CMK (cell line): ENCODE results near the gene ABR.
"Not testable (repeated sequence)": the region's sequence is repeated elsewhere in the genome, so short reads cannot be mapped to it uniquely, and the experiment has no call there.

Experiments
- DNase-seq: peaks from one replicate; pipeline ENCODE4 v3.0.0-alpha.2; 2010; ENCODE audit warnings: low read depth

ABR gene

GRCh38 chr17:1047879-1048470 lies 131.8 kb downstream of the ABR start:
- no peak for DNase-seq

- no peak for DNase-seq
Observed at GRCh38 chr17:1047177-1047878, 132.5 kb downstream of the ABR start.

DNA sequence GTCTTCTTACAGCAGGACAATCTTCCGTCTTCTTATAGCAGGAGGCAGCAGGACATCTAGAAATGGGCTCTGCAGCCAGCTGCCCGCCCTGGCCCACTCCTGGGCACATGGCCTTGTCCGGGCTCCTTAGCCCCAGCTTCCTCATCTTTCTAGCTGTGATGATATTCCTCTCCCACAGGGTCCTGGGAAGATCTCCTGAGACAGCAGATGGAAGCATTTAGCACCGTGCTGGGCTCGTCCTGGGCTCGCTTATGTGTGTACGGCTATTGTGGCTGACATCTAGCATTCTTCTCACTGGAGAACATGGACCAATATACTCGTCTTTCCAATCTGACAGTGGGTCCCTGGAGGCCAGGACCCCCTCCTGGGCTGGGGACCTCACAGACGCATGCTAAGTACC lies 134.3 kb downstream of the ABR start:
- DNase-seq: no peak

DNA sequence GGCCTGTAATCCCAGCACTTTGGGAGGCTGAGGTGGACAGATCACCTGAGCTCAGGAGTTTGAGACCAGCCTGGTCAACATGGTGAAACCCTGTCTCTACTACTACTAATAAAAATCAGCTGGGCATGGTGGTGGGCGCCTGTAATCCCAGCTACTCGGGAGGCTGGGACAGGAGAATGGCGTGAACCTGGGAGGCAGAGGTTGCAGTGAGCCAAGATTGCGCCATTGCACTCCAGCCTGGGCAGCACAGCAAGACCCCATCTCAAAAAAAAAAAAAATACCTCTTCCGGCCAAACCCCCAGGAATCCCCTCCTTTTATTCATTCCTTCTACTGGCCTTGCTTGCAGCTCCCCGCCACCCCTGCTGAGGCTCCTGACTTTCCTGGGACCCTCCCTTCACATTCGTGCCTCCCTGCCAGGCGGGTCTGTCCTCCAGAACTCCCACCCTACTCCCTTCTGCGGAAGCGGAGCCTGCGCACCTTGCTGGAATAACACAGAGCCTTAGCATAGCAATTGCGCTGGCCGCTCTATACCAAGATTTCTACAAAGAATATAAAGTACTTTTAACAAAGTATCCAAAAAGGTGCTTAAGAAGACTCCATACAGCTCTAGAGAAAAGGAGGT lies 135.3 kb downstream of the ABR start:
- not testable (repeated sequence) for DNase-seq

DNA sequence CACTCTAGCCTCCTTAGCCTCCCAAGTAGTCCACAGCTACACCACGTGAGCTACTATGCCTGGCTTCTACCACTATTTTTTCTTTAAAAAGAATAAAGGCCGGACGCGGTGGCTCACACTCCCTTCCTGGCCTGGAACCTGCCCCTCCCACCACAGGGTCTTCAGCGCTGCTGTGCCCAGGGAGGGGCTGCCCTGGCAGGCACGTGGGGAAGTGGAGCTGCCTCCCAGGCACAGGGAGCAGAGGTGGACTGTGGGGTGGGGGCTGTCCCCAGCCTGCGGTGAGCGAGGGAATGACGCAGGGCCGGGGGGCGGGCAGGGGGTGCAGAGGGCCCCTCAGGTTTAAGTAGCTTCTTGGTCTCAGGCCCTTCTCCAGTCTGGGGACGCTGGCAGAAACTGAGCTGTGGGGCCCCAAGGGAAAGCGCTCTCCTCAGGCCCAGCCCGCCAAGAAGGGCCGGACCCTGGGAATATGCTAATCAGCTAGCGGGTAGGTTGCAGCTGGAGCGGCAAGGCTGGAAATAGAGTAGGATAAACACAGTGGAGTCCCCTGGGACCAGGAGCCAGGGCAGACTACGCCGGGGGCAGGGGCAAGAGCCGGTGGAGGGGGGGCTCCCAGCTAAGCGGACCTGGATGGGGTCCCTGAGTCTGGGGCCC lies 136.1 kb downstream of the ABR start:
- no peak for DNase-seq

- DNase-seq: no peak
Observed at GRCh38 chr17:1042486-1042885, 137.3 kb downstream of the ABR start.

- no peak for DNase-seq
Observed at GRCh38 chr17:1041746-1042145, 138.0 kb downstream of the ABR start.

- DNase-seq: no peak
Observed at GRCh38 chr17:1040216-1040600, 139.6 kb downstream of the ABR start.

- peak; percentile 30 for DNase-seq
Observed at GRCh38 chr17:1039511-1040215, 140.1 kb downstream of the ABR start.

DNA sequence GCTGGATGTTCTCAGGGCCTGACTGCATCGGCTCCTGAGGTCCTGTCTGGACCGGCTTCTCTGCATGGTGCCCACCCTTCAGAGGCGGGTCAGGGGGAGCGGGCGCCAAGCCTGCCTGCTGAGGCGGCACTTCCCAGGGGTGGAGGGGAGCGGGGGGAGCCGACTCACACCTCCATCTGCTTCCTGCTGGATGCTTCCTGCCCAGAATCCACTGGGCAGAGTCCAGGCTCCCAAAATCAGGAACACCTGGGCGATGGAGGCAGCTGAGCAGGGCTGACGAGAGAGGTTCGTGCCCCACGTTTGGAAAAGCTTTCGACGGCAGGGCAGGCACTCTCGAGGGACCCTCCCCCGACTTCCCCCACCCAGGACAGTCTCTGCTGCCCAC lies 140.7 kb downstream of the ABR start:
- no peak for DNase-seq

DNA sequence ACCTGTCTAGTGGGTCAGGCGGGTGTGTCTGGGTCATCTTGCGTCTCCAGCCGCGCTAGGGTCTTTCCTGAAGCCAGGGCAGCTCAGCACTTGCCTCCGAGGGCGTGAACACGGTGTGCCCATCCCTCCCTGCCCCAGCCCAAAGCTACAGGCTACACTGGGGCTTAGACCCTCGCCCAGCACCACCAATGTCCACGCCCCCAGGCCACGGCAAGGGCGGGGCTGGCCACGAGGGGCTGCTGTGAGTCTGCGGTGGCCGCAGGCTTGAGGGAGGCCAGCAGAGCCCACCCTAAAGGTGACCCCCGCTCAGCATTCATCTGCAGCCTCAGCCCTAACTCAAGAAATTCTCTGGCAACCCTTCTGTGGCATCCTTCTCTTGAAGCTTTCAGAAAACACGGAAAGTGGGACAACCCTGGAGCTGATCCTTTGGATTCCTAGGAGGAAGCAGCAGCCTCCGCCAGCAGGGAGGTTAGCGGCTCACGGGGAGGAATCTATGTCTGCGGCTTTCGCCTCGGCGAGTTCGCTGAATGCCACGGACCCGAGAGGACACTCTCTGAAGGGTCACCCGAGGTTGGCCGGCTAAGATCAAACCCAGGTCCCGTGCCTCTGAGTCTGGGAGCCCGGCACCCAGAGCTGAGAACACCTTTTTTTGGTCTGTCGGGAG lies 141.2 kb downstream of the ABR start:
- no peak for DNase-seq

- no peak for DNase-seq
Observed at GRCh38 chr17:1037238-1037879, 142.4 kb downstream of the ABR start.

- DNase-seq: no peak
Observed at GRCh38 chr17:1036845-1037237, 142.9 kb downstream of the ABR start.

DNA sequence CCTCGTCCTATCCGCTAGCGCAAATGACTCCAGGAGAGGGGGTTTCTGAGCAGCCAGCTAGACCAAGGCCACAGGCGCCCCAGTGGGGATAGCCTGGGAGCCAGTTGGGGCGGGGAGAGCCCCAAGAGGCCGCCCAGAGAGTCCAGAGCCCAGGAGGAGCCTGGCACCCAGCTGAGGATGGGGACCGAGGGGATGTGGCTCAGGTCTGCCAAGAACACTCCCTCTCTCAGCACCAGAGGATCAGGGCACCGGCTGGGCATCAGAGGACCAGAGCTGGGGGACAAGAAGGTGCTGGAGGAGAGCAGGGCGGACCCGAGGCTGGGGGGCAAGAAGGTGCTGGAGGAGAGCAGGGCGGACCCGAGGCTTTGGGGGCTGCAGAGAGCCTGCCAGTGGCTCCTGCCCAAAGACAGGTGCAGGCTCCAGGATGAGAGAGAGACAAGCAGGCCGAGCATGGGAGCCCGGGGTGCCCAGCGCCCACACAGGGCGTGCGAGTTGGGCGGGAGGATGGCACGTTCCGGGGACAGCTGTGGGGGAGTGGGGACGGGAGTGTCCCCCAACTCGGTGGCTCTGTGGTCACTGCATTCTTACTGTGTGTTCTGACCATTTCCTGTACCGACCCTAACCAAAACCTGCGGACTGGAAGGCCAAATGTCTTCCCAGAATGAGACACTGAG lies 143.5 kb downstream of the ABR start:
- DNase-seq: no peak

DNA sequence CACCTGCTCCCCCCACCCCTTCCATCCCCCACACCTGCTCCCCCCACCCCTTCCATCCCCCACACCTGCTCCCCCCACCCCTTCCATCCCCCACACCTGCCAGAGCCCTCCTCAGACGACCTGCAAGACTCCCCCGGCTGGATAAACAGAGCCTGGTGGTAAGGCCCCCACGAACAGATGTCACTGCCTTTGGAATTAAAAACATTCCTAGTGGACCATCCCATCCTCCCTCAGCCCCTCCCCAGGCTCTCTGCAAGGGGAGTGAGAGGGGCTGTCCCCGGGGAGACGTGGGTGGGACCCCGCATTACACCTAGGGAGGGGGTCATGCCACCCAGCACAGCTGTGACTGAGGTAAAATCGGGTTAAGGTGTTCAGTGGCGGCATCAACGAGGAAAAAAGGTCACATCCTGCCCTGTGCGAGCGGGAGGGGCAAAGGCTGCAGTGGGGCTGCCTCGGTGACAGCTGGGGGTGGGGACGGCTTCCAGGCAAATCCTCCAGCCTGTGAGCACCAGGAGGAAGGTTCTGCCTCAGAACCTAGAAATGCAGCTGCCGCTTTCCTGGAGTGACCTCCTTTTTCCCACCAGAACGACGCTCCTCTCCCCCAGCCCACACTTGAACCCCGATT lies 144.1 kb downstream of the ABR start:
- no peak for DNase-seq

- DNase-seq: no peak
Observed at GRCh38 chr17:1034652-1035210, 145.1 kb downstream of the ABR start.

DNA sequence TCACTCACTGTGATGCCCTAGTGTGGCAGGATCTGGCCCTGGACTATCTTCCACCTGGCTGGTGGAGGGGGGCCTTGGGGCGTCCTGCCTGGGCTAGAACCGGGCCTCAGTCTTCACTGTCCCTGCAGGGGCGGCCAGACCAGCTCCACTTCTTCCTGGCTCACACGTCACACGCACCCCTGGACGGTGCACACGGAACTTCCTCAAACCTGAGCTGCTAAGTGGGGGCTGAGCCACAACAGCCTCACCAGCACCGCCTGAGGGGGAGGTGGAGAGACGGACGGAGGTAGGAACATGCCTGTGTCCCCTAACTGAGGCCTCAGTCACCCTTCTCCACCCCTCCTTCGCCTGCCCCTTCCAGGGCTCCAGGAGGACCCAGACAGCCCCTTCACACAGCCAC lies 146.3 kb downstream of the ABR start:
- DNase-seq: no peak

- DNase-seq: no peak
Observed at GRCh38 chr17:1032391-1032790, 147.4 kb downstream of the ABR start.

- DNase-seq: no peak
Observed at GRCh38 chr17:1031711-1032110, 148.1 kb downstream of the ABR start.
